KOPT-K1 (cell line): ENCODE results near the gene NELFA.
A peak's percentile ranks its signal among the peaks of the same experiment; 100 is the strongest.
"Not testable (repeated sequence)": the region's sequence is repeated elsewhere in the genome, so short reads cannot be mapped to it uniquely, and the experiment has no call there.

Source experiments
- H3K27ac ChIP-seq: fragments of 200-600 bp; sonication (generic); 2 replicates; pipeline ENCODE4 v1.5.1; 2016; ENCODE audit warnings: antibody characterized with exemption, mild to moderate bottlenecking, low read depth, low read length; ENCODE audit not compliant: poor library complexity, severe bottlenecking
- H3K36me3 ChIP-seq: fragments of 200-600 bp; sonication (generic); 2 replicates; pipeline ENCODE4 v1.5.1; 2017; ENCODE audit warnings: antibody characterized with exemption, mild to moderate bottlenecking, low read length, moderate library complexity; ENCODE audit not compliant: insufficient read depth
- H3K9me3 ChIP-seq: fragments of 200-600 bp; sonication (generic); 2 replicates; pipeline ENCODE4 v1.5.1; 2017; ENCODE audit warnings: antibody characterized with exemption, low read length, mild to moderate bottlenecking; ENCODE audit not compliant: insufficient read depth, poor library complexity, severe bottlenecking

Gene NELFA

DNA sequence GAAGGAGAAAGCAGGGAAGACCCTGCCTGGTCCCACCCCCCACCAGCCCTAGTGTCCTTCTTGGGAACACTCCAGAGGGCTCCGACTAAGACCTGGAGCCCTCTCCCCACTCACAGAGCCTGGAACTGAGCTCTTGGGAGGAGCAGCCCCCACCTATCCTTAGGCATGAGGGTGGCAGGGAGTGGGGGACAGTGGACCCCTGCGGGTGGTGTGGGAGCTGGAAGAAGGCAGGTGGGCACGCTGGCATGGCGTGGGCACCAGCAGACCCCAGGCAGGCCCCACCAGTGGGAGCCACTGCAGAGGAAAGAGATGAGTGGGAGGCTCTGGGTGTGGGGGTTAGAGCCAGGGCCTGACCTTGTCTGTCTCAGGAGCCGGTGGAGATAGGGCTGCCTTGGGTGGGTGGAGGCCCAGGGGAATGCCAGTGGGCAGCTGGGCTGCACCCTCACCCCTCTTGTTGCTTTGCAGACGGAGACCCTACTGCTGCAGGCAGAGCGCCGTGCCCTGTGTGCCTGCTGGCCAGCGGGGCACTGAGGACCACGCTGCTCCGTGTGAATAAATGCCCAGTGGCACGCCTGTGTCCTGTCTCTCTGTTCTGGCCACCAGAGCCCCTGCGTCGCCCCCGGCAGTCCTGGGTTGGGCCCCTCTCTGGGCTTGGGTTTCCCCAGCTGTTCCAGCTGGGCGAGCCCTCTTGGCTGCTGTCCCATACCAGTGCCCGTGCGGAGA, 34.8 kb upstream of the NELFA start:
- Histone ChIP-seq H3K9me3 (no peaks in the 10 kb centered on the region), H3K27ac (no peak overlapping the region), H3K36me3 (no peaks in the 10 kb centered on the region)

DNA sequence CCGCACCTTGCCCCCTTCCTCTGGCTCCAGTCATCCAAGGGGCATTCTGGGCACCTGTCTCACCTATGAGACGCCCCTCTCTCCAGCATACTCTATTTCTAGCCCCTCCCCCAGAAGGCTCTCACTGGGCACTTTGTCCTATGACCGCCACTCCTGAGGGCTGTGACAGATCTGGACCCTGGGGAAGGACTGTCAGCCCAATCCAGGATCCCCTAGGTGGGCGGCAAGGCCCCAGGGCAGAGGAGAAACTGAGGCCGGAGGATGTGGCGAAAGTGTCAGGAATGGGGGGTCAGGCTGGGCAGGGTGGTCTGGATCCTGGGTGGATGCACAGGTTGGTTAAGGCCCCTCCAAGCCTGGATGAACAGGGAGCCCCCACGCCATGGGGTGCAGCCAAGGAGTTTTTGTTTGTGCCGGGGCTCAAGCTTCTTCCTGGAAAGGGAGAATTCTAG, 34.2 kb upstream of the NELFA start:
- Histone ChIP-seq H3K36me3 (no peaks in the 10 kb centered on the region), H3K9me3 (no peaks in the 10 kb centered on the region), H3K27ac (no peak overlapping the region)

DNA sequence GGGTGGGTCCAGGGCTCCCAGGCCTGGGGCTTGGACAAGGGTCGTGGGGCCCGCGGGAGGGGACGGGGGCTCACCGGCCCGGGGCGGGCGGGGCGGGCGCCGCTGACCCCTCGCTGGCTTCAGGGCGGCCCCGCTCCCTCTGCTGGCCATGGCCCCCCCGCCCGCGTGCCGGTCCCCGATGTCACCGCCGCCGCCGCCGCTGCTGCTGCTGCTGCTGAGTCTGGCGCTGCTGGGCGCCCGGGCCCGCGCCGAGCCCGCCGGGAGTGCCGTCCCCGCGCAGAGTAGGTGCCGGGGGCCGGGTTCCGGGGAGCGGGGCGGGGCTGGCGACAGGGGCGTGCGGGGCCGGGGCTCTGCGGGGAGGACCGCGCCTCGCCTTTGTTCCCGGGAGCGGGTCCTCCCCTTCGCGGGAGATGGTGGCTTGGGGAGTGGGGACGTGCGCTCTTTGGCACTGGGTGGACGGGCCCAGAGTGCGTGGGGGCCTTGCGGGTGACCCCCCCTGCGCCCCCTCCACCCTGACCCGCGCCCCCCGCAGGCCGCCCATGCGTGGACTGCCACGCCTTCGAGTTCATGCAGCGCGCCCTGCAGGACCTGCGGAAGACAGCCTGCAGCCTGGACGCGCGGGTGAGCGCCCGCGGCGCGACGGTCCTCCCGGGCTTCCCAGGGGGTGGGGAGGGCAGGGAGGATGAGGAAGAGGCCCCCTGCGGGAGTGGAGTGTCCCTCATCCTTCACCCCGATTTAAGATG, 33.6 kb upstream of the NELFA start:
- peak overlapping the region; percentile 30 for H3K27ac ChIP-seq
- H3K36me3 ChIP-seq = no peaks in the 10 kb centered on the region
- no peaks in the 10 kb centered on the region for H3K9me3 ChIP-seq

DNA sequence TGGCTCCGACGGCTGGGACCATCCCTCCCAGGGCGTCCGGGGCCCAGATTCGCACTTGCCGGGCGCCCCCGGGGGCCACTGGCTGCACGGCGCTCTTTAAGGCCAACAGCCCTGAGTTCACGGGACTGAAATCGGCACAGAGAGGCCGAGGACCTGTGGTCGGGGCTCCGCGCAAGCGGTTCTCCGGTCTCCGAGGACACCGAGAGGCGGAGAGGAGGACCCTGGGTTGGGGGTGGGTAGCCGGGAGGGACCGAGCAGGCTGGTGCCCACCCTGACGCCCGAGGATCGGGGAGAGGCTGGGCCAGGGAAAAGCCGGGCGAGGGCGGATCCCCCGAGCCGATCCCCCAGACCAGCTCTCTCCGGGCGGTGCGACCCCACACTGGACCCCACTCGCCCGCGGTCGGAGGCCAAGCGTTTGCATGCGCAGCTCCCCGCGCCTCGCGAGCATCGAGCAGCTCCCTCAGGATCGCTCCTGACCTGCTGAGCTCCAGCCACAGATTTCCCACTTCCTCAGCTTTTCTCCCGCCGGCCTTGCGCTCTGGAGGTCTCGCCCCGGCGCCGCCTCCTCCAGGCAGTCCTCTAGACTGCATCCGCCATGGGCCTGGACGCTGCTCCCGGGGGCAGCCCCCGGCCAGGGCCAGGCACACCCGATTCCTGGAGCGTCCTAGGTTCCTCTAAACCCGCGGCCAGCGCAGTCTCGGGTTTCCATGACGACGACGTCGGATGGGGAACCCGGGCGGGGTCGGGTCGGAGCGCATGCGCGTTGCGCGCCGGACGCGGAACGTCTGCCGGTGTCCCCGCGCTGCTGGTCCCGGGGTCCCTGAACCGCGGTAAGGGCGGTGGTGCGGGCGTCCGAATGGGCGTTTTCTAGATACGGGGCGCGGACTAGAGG, 32.7 kb upstream of the NELFA start:
- peak overlapping the region; percentile 30 for H3K27ac ChIP-seq
- H3K36me3 ChIP-seq = no peaks in the 10 kb centered on the region
- no peaks in the 10 kb centered on the region for H3K9me3 ChIP-seq

DNA sequence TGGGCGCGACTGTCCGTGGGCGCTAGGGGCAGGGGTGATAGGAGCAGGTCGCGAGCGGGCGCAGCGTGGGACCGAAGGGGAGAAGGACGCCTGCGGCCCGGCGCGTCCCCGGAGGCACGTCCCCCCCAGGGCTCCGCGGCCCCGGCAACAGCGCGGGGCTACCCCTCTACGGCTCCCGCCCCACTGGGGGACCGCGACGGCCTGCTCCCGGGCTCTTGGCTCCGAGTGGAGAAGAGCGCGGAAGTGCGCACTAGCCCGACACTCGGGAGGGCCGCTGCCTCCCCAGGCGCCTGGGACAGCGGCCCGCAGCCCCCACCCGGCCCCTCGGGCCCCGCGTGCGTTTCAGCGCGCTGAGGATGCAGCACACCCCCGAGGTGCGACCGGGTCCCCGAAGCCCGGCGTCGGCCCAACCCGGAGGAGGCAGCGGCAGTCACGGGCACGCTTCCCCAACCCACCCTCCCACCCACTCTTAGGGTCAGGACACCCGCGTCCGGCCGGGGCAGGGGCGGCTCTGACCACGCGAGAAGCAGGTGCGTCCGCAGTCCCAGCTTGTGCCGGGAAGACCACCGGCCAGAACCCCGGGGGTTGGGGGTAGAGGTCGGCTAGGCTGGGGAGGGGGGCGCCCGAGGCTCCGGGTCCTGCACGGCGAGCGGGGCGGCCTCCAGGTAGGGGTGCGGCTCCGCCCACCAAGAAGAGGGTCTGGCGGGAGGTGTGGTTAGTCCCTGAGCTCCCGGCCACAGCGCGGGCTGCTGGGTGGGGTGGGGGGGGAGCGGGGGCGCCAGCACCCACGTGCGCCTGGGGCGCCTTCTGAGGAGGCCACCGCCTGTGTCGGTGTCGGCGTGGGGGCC, 31.8 kb upstream of the NELFA start:
- no peaks in the 10 kb centered on the region for H3K36me3 ChIP-seq
- H3K27ac ChIP-seq = no peak overlapping the region
- no peaks in the 10 kb centered on the region for H3K9me3 ChIP-seq

DNA sequence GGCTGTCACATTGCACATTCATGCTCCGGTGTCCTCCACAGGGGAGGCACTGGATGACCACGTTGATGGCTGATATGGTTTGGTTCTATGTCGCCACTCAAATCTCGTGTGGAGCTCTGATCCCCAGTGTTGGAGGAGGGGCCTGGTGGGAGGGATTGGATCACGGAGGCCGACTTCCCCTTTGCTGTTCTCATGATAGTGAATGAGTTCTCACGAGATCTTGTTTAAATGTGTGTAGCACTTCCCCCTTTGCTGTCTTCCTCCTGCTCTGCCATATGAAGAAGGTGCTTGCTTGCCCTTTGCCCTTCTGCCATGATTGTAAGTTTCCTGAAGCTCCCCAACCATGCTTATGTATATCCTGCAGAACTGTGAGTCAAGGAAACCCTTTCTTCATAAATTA, 28.1 kb upstream of the NELFA start:
- no peaks in the 10 kb centered on the region for H3K36me3 ChIP-seq
- no peak overlapping the region for H3K27ac ChIP-seq
- no peaks in the 10 kb centered on the region for H3K9me3 ChIP-seq

DNA sequence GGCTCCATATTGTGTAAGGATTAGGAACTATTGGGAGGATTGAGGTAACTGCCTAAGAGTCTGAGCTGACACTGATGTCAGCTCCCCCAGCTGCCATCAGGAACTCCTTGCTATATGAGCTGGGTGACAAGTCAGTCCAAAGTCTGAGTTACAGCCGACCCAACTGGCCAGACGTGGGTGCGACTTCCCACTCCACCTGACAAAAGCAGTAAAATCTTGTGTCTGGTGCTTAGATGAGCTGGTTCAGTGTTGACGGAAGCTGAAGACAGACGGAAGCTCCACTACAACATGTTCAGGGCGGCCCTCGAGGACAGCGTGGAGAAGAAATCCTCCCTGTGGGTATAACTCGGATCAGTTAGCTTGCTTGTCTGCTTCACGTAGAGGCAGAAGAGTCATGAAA, 27.6 kb upstream of the NELFA start:
- Histone ChIP-seq H3K36me3 (no peaks in the 10 kb centered on the region), H3K9me3 (no peaks in the 10 kb centered on the region), H3K27ac (no peak overlapping the region)

DNA sequence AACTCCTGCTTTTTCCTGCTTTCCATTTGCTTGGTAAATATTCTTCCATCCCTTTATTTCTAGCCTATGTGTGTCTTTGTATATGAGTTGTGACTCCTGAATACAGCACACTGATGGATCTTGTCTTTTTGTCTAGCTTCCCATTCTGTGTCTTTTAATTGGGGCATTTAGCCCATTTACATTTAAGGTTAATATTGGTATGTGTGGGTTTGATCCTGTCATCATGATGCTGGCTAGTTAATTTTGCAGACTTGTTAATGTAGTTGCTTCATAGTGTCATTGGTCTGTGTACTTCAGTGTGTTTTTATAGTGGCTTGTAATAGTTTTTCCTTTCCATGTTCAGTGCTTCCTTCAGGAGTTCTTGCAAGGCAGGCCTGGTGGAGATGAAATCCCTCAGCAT, 22.4 kb upstream of the NELFA start:
- H3K36me3 ChIP-seq, H3K27ac ChIP-seq: not testable (repeated sequence)
- H3K9me3 ChIP-seq = peaks cover 13% of the 10 kb centered on the region

DNA sequence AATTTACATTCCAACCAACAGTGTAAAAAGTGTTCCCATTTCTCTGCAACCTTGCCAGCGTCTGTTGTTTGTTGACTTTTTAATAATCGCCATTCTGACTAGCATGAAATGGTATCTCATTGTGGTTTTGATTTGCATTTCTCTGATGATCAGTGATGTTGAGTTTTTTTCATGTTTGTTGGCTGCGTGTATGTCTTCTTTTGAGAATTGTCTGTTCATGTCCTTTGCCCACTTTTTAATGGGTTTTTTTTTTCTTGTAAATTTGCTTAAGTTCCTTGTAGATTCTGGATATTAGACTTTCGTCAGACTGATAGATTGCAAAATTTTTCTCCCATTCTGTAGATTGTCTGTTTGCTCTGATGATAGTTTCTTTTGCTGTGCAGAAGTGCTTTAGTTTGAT, 18.3 kb upstream of the NELFA start:
- not testable (repeated sequence) for H3K27ac ChIP-seq, H3K36me3 ChIP-seq
- H3K9me3 ChIP-seq = peaks cover 40% of the 10 kb centered on the region

DNA sequence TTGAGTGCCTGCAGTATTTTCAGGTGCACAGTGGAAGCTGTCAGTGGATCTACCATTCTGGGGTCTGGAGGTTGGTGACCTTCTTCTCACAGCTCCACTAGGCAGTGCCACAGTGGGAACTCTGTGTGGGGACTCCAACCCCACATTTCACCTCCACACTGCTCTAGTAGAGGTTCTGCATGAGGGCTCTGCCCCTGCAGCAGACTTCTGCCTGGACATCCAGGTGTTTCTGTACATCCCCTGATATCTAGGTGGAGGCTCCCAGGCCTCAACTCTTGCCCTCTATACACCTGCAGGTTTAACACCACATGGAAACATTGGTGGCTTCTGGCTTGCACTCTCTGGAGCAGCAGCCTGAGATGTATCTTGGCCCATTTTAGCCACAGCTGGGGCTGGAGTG, 17.0 kb upstream of the NELFA start:
- no peak overlapping the region for H3K27ac ChIP-seq
- H3K36me3 ChIP-seq = no peaks in the 10 kb centered on the region

DNA sequence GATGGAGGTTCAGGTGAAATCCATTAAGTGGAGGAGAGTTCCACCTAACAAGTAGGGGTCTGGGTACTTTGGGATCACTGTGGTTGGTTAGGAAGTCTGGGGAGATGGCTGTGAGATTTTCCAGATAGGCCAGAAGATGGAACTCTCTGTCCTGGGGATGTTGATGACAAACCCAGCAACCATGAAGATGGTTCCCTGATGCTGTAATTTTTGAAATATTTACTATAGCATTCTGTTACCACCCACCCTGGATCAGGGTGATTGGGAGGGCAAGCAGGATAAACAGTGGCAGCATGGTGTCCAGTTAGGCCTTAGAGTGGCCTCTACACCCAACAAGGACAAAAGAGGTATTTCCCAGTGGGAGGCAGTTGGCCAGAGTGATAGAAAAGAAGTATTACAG, 15.9 kb upstream of the NELFA start:
- Histone ChIP-seq H3K27ac (no peak overlapping the region), H3K36me3 (no peaks in the 10 kb centered on the region), H3K9me3 (peaks cover 40% of the 10 kb centered on the region)

More for the DNA sequence above, 17.0 kb upstream of the NELFA start:
- H3K9me3 ChIP-seq = peaks cover 40% of the 10 kb centered on the region

DNA sequence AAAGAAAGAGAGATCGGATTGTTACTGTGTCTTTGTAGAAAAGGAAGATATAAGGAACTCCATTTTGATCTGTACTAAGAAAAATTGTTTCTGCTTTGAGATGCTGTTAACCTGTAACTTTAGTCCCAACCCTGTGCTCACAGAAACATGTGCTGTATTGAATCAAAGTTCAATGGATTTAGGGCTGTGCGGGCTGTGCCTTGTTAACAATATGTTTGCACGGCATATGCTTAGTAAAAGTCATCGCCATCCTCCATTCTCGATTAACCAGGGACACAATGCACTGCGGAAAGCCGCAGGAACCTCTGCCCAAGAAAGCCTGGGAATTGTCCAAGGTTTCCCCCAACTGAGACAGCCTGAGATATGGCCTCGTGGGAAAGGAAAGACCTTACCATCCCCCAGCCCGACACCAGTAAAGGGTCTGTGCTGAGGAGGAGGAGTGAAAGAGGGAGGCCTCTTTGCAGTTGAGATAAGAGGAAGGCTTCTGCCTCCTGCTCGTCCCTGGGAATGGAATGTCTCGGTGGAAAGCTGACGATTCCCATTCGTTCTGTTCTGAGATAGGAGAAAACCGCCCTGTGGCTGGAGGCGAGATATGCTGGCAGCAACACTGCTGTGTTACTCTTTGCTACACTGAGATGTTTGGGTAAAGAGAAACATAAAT, 12.7 kb upstream of the NELFA start:
- H3K36me3 ChIP-seq, H3K27ac ChIP-seq: not testable (repeated sequence)
- peaks cover 31% of the 10 kb centered on the region for H3K9me3 ChIP-seq

DNA sequence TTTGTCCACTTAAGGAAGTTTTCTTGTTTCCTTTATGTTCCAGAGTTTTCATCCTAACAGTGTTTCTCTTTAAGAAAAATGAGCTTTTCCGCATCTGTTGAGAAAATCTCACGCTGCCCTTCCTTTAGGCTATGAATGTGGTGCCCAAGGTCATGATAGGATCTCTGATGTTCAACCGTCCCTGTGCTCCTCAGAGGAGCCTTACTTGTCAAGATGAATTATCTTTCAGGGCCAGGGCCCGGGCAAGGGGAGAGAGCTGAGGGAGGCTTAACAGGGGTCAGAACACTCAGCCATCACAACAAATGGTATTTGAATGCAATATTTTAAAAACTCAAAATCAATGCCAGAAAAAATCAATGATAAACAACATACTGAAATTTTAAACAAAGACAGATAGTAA, 6.2 kb upstream of the NELFA start:
- no peak overlapping the region for H3K27ac ChIP-seq
- no peaks in the 10 kb centered on the region for H3K36me3 ChIP-seq
- H3K9me3 ChIP-seq = no peaks in the 10 kb centered on the region

DNA sequence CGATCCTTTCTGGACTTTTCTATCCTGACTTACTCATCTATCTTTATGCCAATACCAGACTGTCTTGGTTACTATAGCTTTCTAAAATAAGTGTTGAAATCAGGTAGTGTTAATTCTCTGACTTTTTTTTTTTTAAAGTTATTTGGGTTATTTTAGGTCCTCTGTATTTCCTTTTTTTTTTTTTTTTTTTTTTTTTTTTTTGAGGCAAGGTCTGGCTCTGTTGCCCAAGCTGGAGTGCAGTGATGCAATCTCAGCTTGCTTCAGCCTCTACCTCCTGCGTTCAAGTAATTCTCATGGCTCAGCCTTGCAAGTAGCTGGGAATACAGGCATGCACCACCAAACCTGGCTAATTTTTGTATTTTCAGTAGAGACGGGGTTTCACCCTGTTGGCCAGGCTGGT, 2.8 kb upstream of the NELFA start:
- Histone ChIP-seq H3K9me3 (no peaks in the 10 kb centered on the region), H3K27ac (no peak overlapping the region), H3K36me3 (peaks cover 6% of the 10 kb centered on the region)
